HepG2 (cell line): ENCODE data around the gene LRP1B.

Experiments
- REXO4 ChIP-seq: sonication (generic); formaldehyde crosslinking; IDR thresholded peaks from 2 replicates; pipeline ENCODE4 v1.8.0; 2022; ENCODE audit warnings: missing genetic modification reagents, mild to moderate bottlenecking, borderline replicate concordance
- TAF1 ChIP-seq: sonication (generic); formaldehyde crosslinking; IDR thresholded peaks from 2 replicates; pipeline ENCODE4 v1.4.0; 2020; ENCODE audit warnings: missing genetic modification reagents

DNA sequence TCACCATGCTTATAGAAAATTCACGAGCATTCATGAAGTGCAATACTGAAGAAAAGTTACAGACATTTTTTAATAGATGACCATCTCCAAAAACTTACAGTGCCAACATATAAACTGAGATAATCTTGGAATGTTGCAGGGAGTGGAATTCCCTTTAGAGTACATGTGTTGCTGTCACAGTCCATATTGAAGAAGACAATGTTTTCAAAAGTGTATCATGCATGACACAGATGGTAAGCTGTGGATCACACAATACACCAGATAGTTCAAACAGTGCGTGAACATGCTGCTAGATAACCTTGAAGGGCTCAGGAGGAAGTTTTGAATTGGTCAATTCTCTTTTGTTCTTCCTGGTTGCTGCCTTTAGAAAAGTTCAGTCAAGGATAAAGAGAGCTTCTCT, 1706.3 kb downstream of the LRP1B start:
- TF ChIP-seq REXO4 (CRISPR knock-in tag) = no peak
- no peak for TF ChIP-seq TAF1 (CRISPR knock-in tag)
